A673 (cell line): ENCODE data around the gene ASTN2. TPM values are rescaled to one million over a fixed set of nuclear protein-coding genes. Genes with fewer than 3 reads are reported as not detected.

Experiments used
- BruUV-seq: library from RNA; stranded (reverse); fragments of 400-500 nt; replicated peaks from 2 replicates; lab custom pipeline; 2021; lab: Mats Ljungman, UMichigan
- CTCF ChIA-PET: fragments of 300-600 bp; sonication (Branson Sonifier 250); formaldehyde crosslinking; loops from one replicate; lab custom pipeline; 2022; ENCODE audit warnings: antibody characterized with exemption; lab: Charles Lee
- POLR2A ChIA-PET: fragments of 300-600 bp; sonication (Branson Sonifier 250); formaldehyde crosslinking; loops from one replicate; lab custom pipeline; 2022; ENCODE audit warnings: antibody characterized with exemption; ENCODE audit not compliant: low non-redundant PET; lab: Charles Lee
- DNase-seq: peaks from one replicate; pipeline ENCODE4 v3.0.0-alpha.2; 2015; ENCODE audit warnings: low spot score
- H3K27ac ChIP-seq: fragments of 200-600 bp; sonication (generic); 2 replicates; pipeline ENCODE4 v1.5.1; 2016; ENCODE audit warnings: mixed run types, low read depth, mild to moderate bottlenecking, mixed read lengths, antibody characterized with exemption, low read length; ENCODE audit not compliant: poor library complexity, severe bottlenecking
- H3K27me3 ChIP-seq: fragments of 200-600 bp; sonication (generic); replicated peaks from 2 replicates; pipeline ENCODE4 v1.6.1; 2017; ENCODE audit warnings: mixed run types, low read depth, mild to moderate bottlenecking, mixed read lengths, antibody characterized with exemption, low read length; ENCODE audit not compliant: insufficient read depth, poor library complexity
- H3K36me3 ChIP-seq: fragments of 200-600 bp; sonication (generic); 2 replicates; pipeline ENCODE4 v1.6.1; 2016; ENCODE audit warnings: mixed run types, mild to moderate bottlenecking, mixed read lengths, antibody characterized with exemption, low read length; ENCODE audit not compliant: insufficient read depth, poor library complexity, severe bottlenecking
- H3K4me1 ChIP-seq: fragments of 200-600 bp; sonication (generic); 2 replicates; pipeline ENCODE4 v1.6.1; 2017; ENCODE audit warnings: mixed run types, mild to moderate bottlenecking, mixed read lengths, antibody characterized with exemption, low read length; ENCODE audit not compliant: insufficient read depth, poor library complexity, severe bottlenecking
- H3K4me3 ChIP-seq: fragments of 200-600 bp; sonication (generic); 2 replicates; pipeline ENCODE4 v1.5.1; 2016; ENCODE audit warnings: low read depth, mixed run types, mild to moderate bottlenecking, mixed read lengths, low read length; ENCODE audit not compliant: poor library complexity, severe bottlenecking
- H3K9me3 ChIP-seq: fragments of 200-600 bp; sonication (generic); 2 replicates; pipeline ENCODE4 v1.6.1; 2016; ENCODE audit warnings: mixed run types, low read depth, mild to moderate bottlenecking, mixed read lengths, antibody characterized with exemption, low read length; ENCODE audit not compliant: poor library complexity, severe bottlenecking
- CTCF ChIP-seq: fragments of 300-800, 200-600 bp; sonication (generic); conservative IDR thresholded peaks from 2 replicates; pipeline ENCODE4 v1.5.1; 2017; ENCODE audit warnings: low read depth, mild to moderate bottlenecking, antibody characterized with exemption, low read length, moderate library complexity, mixed read lengths
- EZH2 ChIP-seq: fragments of 200-600 bp; sonication (generic); IDR thresholded peaks from 2 replicates; pipeline ENCODE4 v1.6.1; 2017; ENCODE audit warnings: borderline replicate concordance, low read depth, mild to moderate bottlenecking, mixed read lengths, antibody characterized with exemption, low read length; ENCODE audit not compliant: poor library complexity, severe bottlenecking
- intact Hi-C: fragments of 100-400 bp; cut with micrococcal nuclease; formaldehyde crosslinking; loops from one replicate; pipeline ENCODE4 v1.10.0; 2022; ENCODE audit not compliant: unreplicated experiment
- total RNA-seq: library from RNA; stranded (reverse); gene quantifications from 2 replicates; pipeline ENCODE4 v1.2.3, GENCODE V29; 2021

Gene ASTN2
- total RNA-seq, 1 experiment from 2014 or later, result 3.4 TPM

DNA sequence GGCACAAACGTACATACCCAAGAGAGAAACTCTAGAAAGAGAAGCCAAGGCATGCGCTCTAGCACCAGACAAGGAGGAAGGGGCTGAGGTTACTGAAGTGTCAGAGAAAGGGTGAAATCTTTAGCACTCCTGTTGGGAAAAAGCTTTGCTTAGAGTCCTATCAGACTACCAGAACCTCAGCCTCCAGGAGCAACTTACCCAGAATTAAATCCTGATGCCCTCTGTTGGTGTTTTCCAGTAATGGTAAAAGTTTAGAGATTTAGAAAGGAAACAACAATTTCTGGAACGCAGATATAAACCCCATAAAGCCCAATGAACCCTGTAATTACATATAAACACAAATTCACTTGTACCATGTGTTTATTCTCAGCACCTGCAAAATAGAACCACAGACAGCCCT is 33.2 kb upstream of the ASTN2 start:
- ChIA-PET POLR2A (no interaction called here), CTCF (no interaction called here)
- Histone ChIP-seq H3K36me3 (no peaks in the 10 kb centered on the region), H3K27ac (no peak overlapping the region), H3K9me3 (no peaks in the 10 kb centered on the region), H3K27me3 (peaks cover 12% of the 10 kb centered on the region), H3K4me3 (no peak overlapping the region), H3K4me1 (no peaks in the 10 kb centered on the region)
- intact Hi-C loops, result no loop called here
- peak; percentile 17 for DNase-seq
- no TSS peak for BruUV-seq
- TF ChIP-seq CTCF (peak; percentile 37; the same call in 1 of the 2 replicates), EZH2 (no peak)

DNA sequence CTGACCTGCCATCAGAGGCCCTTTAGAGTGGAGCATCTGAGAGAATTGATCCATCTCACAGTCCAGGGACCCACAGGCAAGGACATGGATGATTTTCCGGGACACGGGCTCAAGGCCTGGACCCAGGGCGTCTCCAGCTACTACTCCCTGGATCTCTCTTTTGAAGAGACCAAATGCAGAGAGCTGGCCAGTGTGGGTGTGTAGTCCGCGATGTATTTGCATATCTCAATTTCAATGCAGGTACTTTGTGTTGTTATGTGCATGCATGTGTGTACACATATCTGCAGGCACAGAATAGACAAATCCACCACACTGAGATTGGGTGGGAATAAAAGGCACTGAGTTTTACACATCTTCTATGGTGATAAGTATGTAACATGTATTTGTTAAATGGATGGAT is 30.8 kb upstream of the ASTN2 start:
- Histone ChIP-seq H3K27me3 (peaks cover 6% of the 10 kb centered on the region), H3K4me1 (no peaks in the 10 kb centered on the region), H3K9me3 (no peaks in the 10 kb centered on the region), H3K4me3 (no peak overlapping the region), H3K36me3 (no peaks in the 10 kb centered on the region), H3K27ac (no peak overlapping the region)
- POLR2A ChIA-PET, result no interaction called here
- intact Hi-C loops, result no loop called here
- TF ChIP-seq CTCF (no peak), EZH2 (no peak)
- no TSS peak for BruUV-seq
- CTCF ChIA-PET, result no interaction called here
- DNase-seq, result no peak

DNA sequence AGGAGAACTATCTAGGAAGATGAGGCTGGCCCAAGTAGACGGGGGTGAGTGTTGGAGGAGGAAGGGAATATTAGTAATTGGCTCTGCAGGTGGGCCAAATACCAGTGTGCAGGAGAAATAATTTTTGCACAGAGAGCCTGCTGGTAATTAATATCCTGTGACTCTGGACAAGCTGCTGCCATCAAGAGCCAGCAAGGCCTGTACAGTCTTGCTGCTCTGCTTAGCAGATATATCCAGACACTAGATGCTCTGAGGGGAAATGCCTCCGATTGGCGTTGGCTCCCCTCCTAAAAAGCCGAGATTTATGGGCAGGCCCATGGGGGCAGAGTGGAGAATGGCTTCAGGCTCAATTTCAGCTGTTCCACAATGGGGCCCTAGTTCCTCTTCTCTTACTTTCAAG is 29.6 kb upstream of the ASTN2 start:
- TF ChIP-seq EZH2 (no peak), CTCF (no peak)
- POLR2A ChIA-PET, result no interaction called here
- no peak for DNase-seq
- no TSS peak for BruUV-seq
- Histone ChIP-seq H3K4me3 (no peak overlapping the region), H3K27ac (no peak overlapping the region), H3K27me3 (peaks cover 6% of the 10 kb centered on the region), H3K9me3 (no peaks in the 10 kb centered on the region), H3K4me1 (no peaks in the 10 kb centered on the region), H3K36me3 (no peaks in the 10 kb centered on the region)
- intact Hi-C loops, result no loop called here
- CTCF ChIA-PET, result no interaction called here
